ENCODE data around the gene UNC5C. TPM values are rescaled to one million over a fixed set of nuclear protein-coding genes. Genes with fewer than 3 reads are reported as not detected.
A peak's percentile ranks its signal among the peaks of the same experiment; 100 is the strongest.

UNC5C gene
- total RNA-seq, 1 donor from 2014 or later, result 43.8 TPM

DNA sequence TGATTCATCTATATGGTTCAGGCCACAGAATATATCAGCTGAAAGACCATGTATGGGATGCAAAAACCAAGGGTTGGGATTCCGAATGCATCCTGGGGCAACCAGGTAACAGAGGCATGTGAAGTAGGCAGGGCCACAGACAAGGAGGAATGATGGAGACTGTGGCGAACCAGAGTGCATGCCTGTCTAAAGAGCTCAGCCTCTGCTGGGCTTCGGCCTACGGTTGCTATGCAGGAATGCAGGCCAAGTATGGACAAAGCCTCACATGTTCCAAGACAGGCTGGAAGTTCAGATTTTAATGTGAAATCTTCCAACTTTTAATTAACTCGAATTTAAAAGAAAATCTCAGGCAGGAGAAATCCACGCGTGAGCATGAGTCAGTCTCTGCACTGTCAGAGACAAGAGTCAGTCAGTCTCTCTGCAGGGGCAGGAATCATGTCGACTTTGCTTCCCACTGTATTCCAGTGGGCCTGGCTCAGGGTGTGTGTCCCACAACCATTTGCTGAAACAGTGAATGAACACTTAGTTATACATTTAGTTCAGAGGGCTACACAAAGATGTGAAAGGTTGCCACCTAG is 344.4 kb downstream of the UNC5C start:
- Mint-ChIP-seq H3K9me3 (ENCODE audit: low read depth) (no peaks in the 10 kb centered on the region), H3K36me3 (ENCODE audit: insufficient read depth) (peaks cover 24% of the 10 kb centered on the region), H3K4me1 (ENCODE audit: low read depth) (no peaks in the 10 kb centered on the region), H3K27ac (no peak overlapping the region), H3K4me3 (ENCODE audit: low read depth) (no peak overlapping the region), H3K27me3 (no peaks in the 10 kb centered on the region)
- DNase-seq (ENCODE audit: low spot score, unreplicated experiment), result no peak
- no peak for TF ChIP-seq CTCF (IDR thresholded peaks at IDR 0.05; ENCODE audit: unreplicated experiment)

GRCh38 chr4:95198961-95199360 is 349.8 kb downstream of the UNC5C start:
- peaks cover 37% of the 10 kb centered on the region for H3K36me3 Mint-ChIP-seq (ENCODE audit: insufficient read depth)
- H3K4me3 Mint-ChIP-seq (ENCODE audit: low read depth), result no peak overlapping the region
- no peak for TF ChIP-seq CTCF (IDR thresholded peaks at IDR 0.05; ENCODE audit: unreplicated experiment)
- peaks cover under 1% of the 10 kb centered on the region for H3K27me3 Mint-ChIP-seq
- no peak for DNase-seq (ENCODE audit: low spot score, unreplicated experiment)
- no peaks in the 10 kb centered on the region for H3K9me3 Mint-ChIP-seq (ENCODE audit: low read depth)
- H3K27ac Mint-ChIP-seq, result no peak overlapping the region
- H3K4me1 Mint-ChIP-seq (ENCODE audit: low read depth), result peaks cover under 1% of the 10 kb centered on the region

GRCh38 chr4:95197353-95197752 is 351.4 kb downstream of the UNC5C start:
- no peak for TF ChIP-seq CTCF (IDR thresholded peaks at IDR 0.05; ENCODE audit: unreplicated experiment)
- Mint-ChIP-seq H3K36me3 (ENCODE audit: insufficient read depth) (peaks cover 42% of the 10 kb centered on the region), H3K4me1 (ENCODE audit: low read depth) (peaks cover 3% of the 10 kb centered on the region), H3K4me3 (ENCODE audit: low read depth) (no peak overlapping the region), H3K27ac (no peak overlapping the region), H3K9me3 (ENCODE audit: low read depth) (no peaks in the 10 kb centered on the region), H3K27me3 (peaks cover 6% of the 10 kb centered on the region)
- no peak for DNase-seq (ENCODE audit: low spot score, unreplicated experiment)

GRCh38 chr4:95193391-95194224 is 355.2 kb downstream of the UNC5C start:
- H3K27ac Mint-ChIP-seq, result peak overlapping the region; percentile 26

More at GRCh38 chr4:95193391-95194224, 355.2 kb downstream of the UNC5C start:
- Mint-ChIP-seq H3K36me3 (ENCODE audit: insufficient read depth) (peaks cover 40% of the 10 kb centered on the region), H3K4me3 (ENCODE audit: low read depth) (no peak overlapping the region), H3K4me1 (ENCODE audit: low read depth) (peaks cover 9% of the 10 kb centered on the region), H3K9me3 (ENCODE audit: low read depth) (peaks cover 3% of the 10 kb centered on the region), H3K27me3 (peaks cover 6% of the 10 kb centered on the region)
- no peak for TF ChIP-seq CTCF (IDR thresholded peaks at IDR 0.05; ENCODE audit: unreplicated experiment)
- DNase-seq (ENCODE audit: low spot score, unreplicated experiment), result no peak

All from progenitor cell of endocrine pancreas (in vitro differentiated cells).